MCF 10A (cell line): Measurements from ENCODE around the gene SETD1B. TPM values are rescaled to one million over a fixed set of nuclear protein-coding genes. Genes with fewer than 3 reads are reported as not detected.

Source experiments
- BruUV-seq: library from RNA; stranded (reverse); fragments of 400-500 nt; replicated peaks from 2 replicates; lab custom pipeline; 2021; lab: Mats Ljungman, UMichigan
- CTCF ChIA-PET: fragments of 300-600 bp; sonication (Branson Sonifier 250); formaldehyde crosslinking; extraction: SDS; loops from one replicate; lab custom pipeline; 2021; ENCODE audit warnings: antibody characterized with exemption, inconsistent platforms; lab: Yijun Ruan, JAX
- POLR2A ChIA-PET: fragments of 300-600, 350-650 bp; sonication (Branson Sonifier 250); formaldehyde crosslinking; extraction: SDS; loops from one replicate; lab custom pipeline; 2020; ENCODE audit warnings: antibody characterized with exemption, inconsistent platforms; lab: Yijun Ruan, JAX
- DNase-seq: peaks from one replicate; pipeline ENCODE4 v3.0.0-alpha.2; 2018; ENCODE audit not compliant: unreplicated experiment
- H3K27ac Mint-ChIP-seq: one replicate; pipeline ENCODE4 v1.8.0; 2022; ENCODE audit warnings: mild to moderate bottlenecking, low read depth, mixed read lengths; ENCODE audit not compliant: unreplicated experiment
- H3K27me3 Mint-ChIP-seq: one replicate; pipeline ENCODE4 v1.8.0; 2022; ENCODE audit warnings: mixed read lengths; ENCODE audit not compliant: insufficient read depth, unreplicated experiment
- H3K36me3 Mint-ChIP-seq: one replicate; pipeline ENCODE4 v1.8.0; 2022; ENCODE audit warnings: mild to moderate bottlenecking, moderate library complexity, mixed read lengths; ENCODE audit not compliant: insufficient read depth, unreplicated experiment
- H3K4me1 Mint-ChIP-seq: one replicate; pipeline ENCODE4 v1.8.0; 2022; ENCODE audit warnings: mixed read lengths; ENCODE audit not compliant: insufficient read depth, unreplicated experiment
- H3K4me3 Mint-ChIP-seq: one replicate; pipeline ENCODE4 v1.8.0; 2022; ENCODE audit warnings: mild to moderate bottlenecking, moderate library complexity, mixed read lengths; ENCODE audit not compliant: unreplicated experiment
- H3K9me3 Mint-ChIP-seq: one replicate; pipeline ENCODE4 v1.8.0; 2022; ENCODE audit warnings: mixed read lengths; ENCODE audit not compliant: unreplicated experiment
- intact Hi-C: fragments of 100-400 bp; cut with micrococcal nuclease; formaldehyde crosslinking; loops from 2 replicates; pipeline ENCODE4 v1.14.1; 2022
- total RNA-seq: library from RNA; stranded (reverse); gene quantifications from 2 replicates; pipeline ENCODE4 v1.2.3, GENCODE V29; 2022
- TF ChIP-seq, protein P1 (sequence below): fragments of 200-600 bp; IDR thresholded peaks from one replicate; pipeline ENCODE4 v1.8.0; 2022; ENCODE audit warnings: antibody characterized with exemption, mild to moderate bottlenecking; ENCODE audit not compliant: unreplicated experiment

Gene SETD1B
- total RNA-seq, 1 experiment from 2014 or later: 19.7 TPM

DNA sequence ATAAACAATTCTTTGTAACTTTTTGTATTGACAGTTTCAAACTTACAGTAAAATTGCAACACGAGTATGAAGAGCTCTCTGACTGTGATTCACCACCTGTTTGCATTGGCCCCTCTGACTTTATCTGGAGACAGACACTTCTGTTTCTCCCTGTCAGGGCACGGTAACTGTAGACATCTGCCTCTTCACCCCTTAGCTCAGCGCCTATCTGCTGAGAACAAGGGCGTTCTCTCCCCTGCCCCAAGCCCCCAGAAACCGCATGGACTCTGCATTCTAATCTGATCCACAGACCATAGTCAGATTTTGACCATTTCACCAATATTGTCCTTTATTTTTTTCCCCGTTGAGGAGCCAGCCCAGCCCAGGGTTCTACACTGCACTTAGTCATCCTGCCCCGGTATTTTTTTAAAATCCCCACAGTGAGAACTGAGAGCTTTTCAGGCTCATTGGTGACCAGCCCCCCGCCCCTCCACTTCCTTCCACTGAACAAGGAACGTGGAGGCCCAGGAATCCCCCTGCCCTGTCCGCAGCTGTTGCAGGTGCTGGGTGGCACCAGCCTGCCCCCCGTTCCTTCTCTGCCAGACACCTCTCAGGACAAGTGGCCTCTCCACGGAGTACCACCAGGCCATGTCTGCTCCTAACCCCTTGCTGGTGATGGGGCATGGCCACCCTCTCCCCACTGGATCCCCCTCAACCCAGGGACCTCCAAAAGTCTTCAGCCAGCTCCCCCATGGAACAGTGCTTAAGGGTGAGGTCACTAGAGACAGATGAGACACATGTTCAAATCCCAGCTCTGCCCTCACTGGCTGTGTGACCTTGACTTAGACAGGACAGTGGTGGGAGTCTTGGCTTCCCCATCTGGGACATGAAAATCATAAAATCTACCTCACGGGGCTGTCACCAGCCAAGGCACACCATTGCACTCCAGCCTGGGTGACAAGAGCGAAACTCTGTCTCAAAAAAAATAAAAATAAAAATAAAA is 21.5 kb upstream of the SETD1B start:
- H3K9me3 Mint-ChIP-seq: no peaks in the 10 kb centered on the region
- POLR2A ChIA-PET: interaction anchor here (0.6 to 9.2 kb wide), 8 partner anchors 10 to 1581 kb away, joined by 3 to 167 read pairs (median 4); partner anchors contain the start of genes PSMD9 and RHOF
- peaks cover 29% of the 10 kb centered on the region for H3K36me3 Mint-ChIP-seq
- BruUV-seq: no TSS peak
- no peak overlapping the region for H3K4me3 Mint-ChIP-seq
- TF ChIP-seq, protein P1, sequence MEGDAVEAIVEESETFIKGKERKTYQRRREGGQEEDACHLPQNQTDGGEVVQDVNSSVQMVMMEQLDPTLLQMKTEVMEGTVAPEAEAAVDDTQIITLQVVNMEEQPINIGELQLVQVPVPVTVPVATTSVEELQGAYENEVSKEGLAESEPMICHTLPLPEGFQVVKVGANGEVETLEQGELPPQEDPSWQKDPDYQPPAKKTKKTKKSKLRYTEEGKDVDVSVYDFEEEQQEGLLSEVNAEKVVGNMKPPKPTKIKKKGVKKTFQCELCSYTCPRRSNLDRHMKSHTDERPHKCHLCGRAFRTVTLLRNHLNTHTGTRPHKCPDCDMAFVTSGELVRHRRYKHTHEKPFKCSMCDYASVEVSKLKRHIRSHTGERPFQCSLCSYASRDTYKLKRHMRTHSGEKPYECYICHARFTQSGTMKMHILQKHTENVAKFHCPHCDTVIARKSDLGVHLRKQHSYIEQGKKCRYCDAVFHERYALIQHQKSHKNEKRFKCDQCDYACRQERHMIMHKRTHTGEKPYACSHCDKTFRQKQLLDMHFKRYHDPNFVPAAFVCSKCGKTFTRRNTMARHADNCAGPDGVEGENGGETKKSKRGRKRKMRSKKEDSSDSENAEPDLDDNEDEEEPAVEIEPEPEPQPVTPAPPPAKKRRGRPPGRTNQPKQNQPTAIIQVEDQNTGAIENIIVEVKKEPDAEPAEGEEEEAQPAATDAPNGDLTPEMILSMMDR: no peak
- H3K27ac Mint-ChIP-seq: peak overlapping the region; percentile 10
- intact Hi-C loops: no loop called here
- peaks cover 23% of the 10 kb centered on the region for H3K4me1 Mint-ChIP-seq
- CTCF ChIA-PET: interaction anchor here (0.6 to 17.2 kb wide), 8 partner anchors 9 to 71 kb away, joined by 3 to 301 read pairs (median 4); partner anchors contain the start of gene RHOF
- no peaks in the 10 kb centered on the region for H3K27me3 Mint-ChIP-seq
- peak; percentile 61 for DNase-seq

GRCh38 chr12:121783766-121784165 is 20.0 kb upstream of the SETD1B start:
- peaks cover 25% of the 10 kb centered on the region for H3K36me3 Mint-ChIP-seq
- H3K27ac Mint-ChIP-seq: peak overlapping the region; percentile 36
- H3K4me3 Mint-ChIP-seq: no peak overlapping the region
- TF ChIP-seq, protein P1: no peak
- peaks cover 23% of the 10 kb centered on the region for H3K4me1 Mint-ChIP-seq
- POLR2A ChIA-PET: interaction anchor here (1.2 to 9.2 kb wide), 3 partner anchors 13 to 72 kb away, joined by 3 to 167 read pairs (median 8); partner anchors contain the start of gene RHOF
- DNase-seq: peak; percentile 62
- H3K27me3 Mint-ChIP-seq: no peaks in the 10 kb centered on the region
- CTCF ChIA-PET: interaction anchor here (0.7 to 17.2 kb wide), 4 partner anchors 10 to 71 kb away, joined by 3 to 301 read pairs (median 10); partner anchors contain the start of genes RHOF and TMEM120B
- no TSS peak for BruUV-seq
- intact Hi-C loops: no loop called here
- H3K9me3 Mint-ChIP-seq: no peaks in the 10 kb centered on the region

- H3K4me3 Mint-ChIP-seq: peak overlapping the region; percentile 19
- TF ChIP-seq, protein P1: no peak
- peaks cover 18% of the 10 kb centered on the region for H3K36me3 Mint-ChIP-seq
- H3K27ac Mint-ChIP-seq: peak overlapping the region; percentile 36
- no peaks in the 10 kb centered on the region for H3K27me3 Mint-ChIP-seq
- no TSS peak for BruUV-seq
- intact Hi-C loops: no loop called here
- H3K9me3 Mint-ChIP-seq: no peaks in the 10 kb centered on the region
- CTCF ChIA-PET: interaction anchor here (0.5 to 17.2 kb wide), 7 partner anchors 8 to 105 kb away, joined by 3 to 301 read pairs (median 4); partner anchors contain the start of gene RHOF
- peak; percentile 95 for DNase-seq
- H3K4me1 Mint-ChIP-seq: peaks cover 23% of the 10 kb centered on the region
- POLR2A ChIA-PET: interaction anchor here (0.8 to 9.2 kb wide), 4 partner anchors 13 to 72 kb away, joined by 3 to 167 read pairs (median 7); partner anchors contain the start of genes RHOF and TMEM120B
Measured at GRCh38 chr12:121784460-121784859, 19.3 kb upstream of the SETD1B start.
